Measurements from ENCODE around the gene CDH4.

Gene CDH4

DNA sequence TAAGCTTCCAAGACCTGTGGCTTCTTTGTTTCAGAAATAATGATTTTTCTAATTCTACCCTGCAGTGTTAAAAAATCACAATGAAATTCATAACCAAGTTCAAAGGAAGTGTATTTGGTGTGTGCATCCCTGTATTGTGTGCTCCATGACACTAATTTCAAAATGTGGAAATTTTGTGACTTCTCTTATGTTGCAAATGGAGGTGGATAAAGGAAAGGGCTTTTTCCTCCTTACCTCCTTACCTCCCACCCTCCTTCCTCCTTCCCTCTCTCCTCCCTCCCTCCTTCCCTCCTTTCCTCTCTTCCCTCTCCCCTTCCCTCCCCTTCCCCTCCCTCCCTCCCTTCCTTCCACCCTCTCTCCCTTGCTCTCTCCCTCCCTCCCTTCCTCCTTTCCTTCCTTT lies 10.5 kb downstream of the CDH4 start:
- Histone ChIP-seq H3K9me3 (ENCODE audit: insufficient read depth, low read length, severe bottlenecking) (no peaks in the 10 kb centered on the region), H3K9ac (ENCODE audit: low read depth, low read length) (no peak overlapping the region), H3K27me3 (ENCODE audit: insufficient read depth, low read length, poor library complexity) (peaks cover 20% of the 10 kb centered on the region), H3K79me2 (ENCODE audit: insufficient read depth, low read length) (no peaks in the 10 kb centered on the region), H4K20me1 (ENCODE audit: insufficient read depth, low read length) (no peaks in the 10 kb centered on the region), H3K36me3 (ENCODE audit: insufficient read depth, low read length) (no peaks in the 10 kb centered on the region), H3K4me2 (ENCODE audit: insufficient read depth, low read length) (no peak overlapping the region), H3K4me1 (ENCODE audit: insufficient read depth, low read length) (peaks cover 2% of the 10 kb centered on the region; the same call in 1 of the 2 replicates), H2AFZ (ENCODE audit: low read depth, low read length) (no peak overlapping the region), H3K4me3 (ENCODE audit: low read depth in 1 of 2, low read length in 2 of 2) (no peak overlapping the region), H3K27ac (ENCODE audit: low read length) (no peak overlapping the region)
- DNase-seq (no peak), ATAC-seq (ENCODE audit: insufficient read depth, low read depth) (no peak)
- TF ChIP-seq, protein P1, sequence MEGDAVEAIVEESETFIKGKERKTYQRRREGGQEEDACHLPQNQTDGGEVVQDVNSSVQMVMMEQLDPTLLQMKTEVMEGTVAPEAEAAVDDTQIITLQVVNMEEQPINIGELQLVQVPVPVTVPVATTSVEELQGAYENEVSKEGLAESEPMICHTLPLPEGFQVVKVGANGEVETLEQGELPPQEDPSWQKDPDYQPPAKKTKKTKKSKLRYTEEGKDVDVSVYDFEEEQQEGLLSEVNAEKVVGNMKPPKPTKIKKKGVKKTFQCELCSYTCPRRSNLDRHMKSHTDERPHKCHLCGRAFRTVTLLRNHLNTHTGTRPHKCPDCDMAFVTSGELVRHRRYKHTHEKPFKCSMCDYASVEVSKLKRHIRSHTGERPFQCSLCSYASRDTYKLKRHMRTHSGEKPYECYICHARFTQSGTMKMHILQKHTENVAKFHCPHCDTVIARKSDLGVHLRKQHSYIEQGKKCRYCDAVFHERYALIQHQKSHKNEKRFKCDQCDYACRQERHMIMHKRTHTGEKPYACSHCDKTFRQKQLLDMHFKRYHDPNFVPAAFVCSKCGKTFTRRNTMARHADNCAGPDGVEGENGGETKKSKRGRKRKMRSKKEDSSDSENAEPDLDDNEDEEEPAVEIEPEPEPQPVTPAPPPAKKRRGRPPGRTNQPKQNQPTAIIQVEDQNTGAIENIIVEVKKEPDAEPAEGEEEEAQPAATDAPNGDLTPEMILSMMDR (IDR thresholded peaks at IDR 0.05; ENCODE audit: borderline replicate concordance, extremely low read depth, low read length, poor library complexity, severe bottlenecking): no peak
- TF ChIP-seq EZH2 (IDR thresholded peaks at IDR 0.05; ENCODE audit: borderline replicate concordance, low read depth, low read length, severe bottlenecking): no peak

DNA sequence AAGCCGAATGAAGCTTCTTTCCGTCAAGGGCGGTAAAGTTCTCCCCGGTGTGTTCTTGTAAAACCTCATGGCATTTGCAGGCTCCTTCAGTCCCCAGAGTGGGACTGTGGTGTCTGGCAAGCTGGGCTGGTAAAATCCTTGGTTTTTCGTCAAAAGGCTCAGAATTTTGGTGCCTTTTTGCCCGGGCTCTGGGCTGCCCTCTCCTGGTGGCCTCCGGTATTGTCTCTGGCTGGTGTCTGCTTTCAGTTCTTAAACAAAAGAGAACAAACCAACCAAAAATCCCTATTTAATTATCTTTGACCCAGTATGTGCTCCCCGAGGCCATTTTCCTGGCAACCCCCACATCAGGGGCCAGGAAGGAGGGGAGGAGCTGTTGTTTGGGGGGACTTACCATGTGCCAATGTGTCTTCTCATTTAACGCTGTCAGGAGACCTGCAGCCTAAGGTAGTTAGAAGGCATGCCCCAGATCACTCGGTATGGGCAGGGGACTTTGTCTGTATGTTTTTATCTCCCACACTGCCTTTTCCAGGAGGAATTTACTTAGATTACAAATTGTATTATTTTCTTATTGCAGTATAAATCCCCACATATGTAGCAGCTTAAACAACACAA lies 11.1 kb downstream of the CDH4 start:
- peak overlapping the region; percentile 54 for H2AFZ ChIP-seq (ENCODE audit: low read depth, low read length)
- no peaks in the 10 kb centered on the region for H3K36me3 ChIP-seq (ENCODE audit: insufficient read depth, low read length)
- TF ChIP-seq EZH2 (IDR thresholded peaks at IDR 0.05; ENCODE audit: borderline replicate concordance, low read depth, low read length, severe bottlenecking): no peak
- TF ChIP-seq, protein P1 (IDR thresholded peaks at IDR 0.05; ENCODE audit: borderline replicate concordance, extremely low read depth, low read length, poor library complexity, severe bottlenecking): peak; percentile 90
- no peak overlapping the region for H3K9ac ChIP-seq (ENCODE audit: low read depth, low read length)
- H3K4me1 ChIP-seq (ENCODE audit: insufficient read depth, low read length): no peaks in the 10 kb centered on the region
- DNase-seq (peak; percentile 59), ATAC-seq (ENCODE audit: insufficient read depth, low read depth) (0 out of 3 replicates have a peak, but pooled peaks have one; percentile 40)
- peaks cover 24% of the 10 kb centered on the region for H3K27me3 ChIP-seq (ENCODE audit: insufficient read depth, low read length, poor library complexity)
- no peaks in the 10 kb centered on the region for H3K9me3 ChIP-seq (ENCODE audit: insufficient read depth, low read length, severe bottlenecking)
- H4K20me1 ChIP-seq (ENCODE audit: insufficient read depth, low read length): no peaks in the 10 kb centered on the region
- peak overlapping the region; percentile 32; the same call in 1 of the 2 replicates for H3K4me2 ChIP-seq (ENCODE audit: insufficient read depth, low read length)
- no peaks in the 10 kb centered on the region for H3K79me2 ChIP-seq (ENCODE audit: insufficient read depth, low read length)
- H3K4me3 ChIP-seq (ENCODE audit: low read depth in 1 of 2, low read length in 2 of 2): no peak overlapping the region
- no peak overlapping the region for H3K27ac ChIP-seq (ENCODE audit: low read length)

GRCh38 chr20:61263938-61264337 lies 11.9 kb downstream of the CDH4 start:
- Histone ChIP-seq H3K9ac (ENCODE audit: low read depth, low read length) (no peak overlapping the region), H3K27me3 (ENCODE audit: insufficient read depth, low read length, poor library complexity) (peaks cover 32% of the 10 kb centered on the region), H2AFZ (ENCODE audit: low read depth, low read length) (no peak overlapping the region), H3K4me3 (ENCODE audit: low read depth in 1 of 2, low read length in 2 of 2) (no peak overlapping the region), H3K27ac (ENCODE audit: low read length) (no peak overlapping the region), H3K4me2 (ENCODE audit: insufficient read depth, low read length) (no peak overlapping the region), H3K79me2 (ENCODE audit: insufficient read depth, low read length) (no peaks in the 10 kb centered on the region), H3K4me1 (ENCODE audit: insufficient read depth, low read length) (no peaks in the 10 kb centered on the region), H4K20me1 (ENCODE audit: insufficient read depth, low read length) (no peaks in the 10 kb centered on the region; the same call in 1 of the 2 replicates), H3K36me3 (ENCODE audit: insufficient read depth, low read length) (no peaks in the 10 kb centered on the region), H3K9me3 (ENCODE audit: insufficient read depth, low read length, severe bottlenecking) (no peaks in the 10 kb centered on the region)
- no peak for ATAC-seq (ENCODE audit: insufficient read depth, low read depth)
- TF ChIP-seq, protein P1 (IDR thresholded peaks at IDR 0.05; ENCODE audit: borderline replicate concordance, extremely low read depth, low read length, poor library complexity, severe bottlenecking): no peak
- TF ChIP-seq EZH2 (IDR thresholded peaks at IDR 0.05; ENCODE audit: borderline replicate concordance, low read depth, low read length, severe bottlenecking): no peak
- no peak for DNase-seq
